Limb (tissue), 2 donors: Measurements from ENCODE around the gene MAP2K3.
A peak's percentile ranks its signal among the peaks of the same experiment; 100 is the strongest.
"Not testable (repeated sequence)": the region's sequence is repeated elsewhere in the genome, so short reads cannot be mapped to it uniquely, and the experiment has no call there.

Experiments used
- DNase-seq, 2 donors: peaks; one replicate each; pipeline ENCODE4 v3.0.0-alpha.2; 2016; ENCODE audit errors: extremely low spot score in 2 of 2

The MAP2K3 gene

DNA sequence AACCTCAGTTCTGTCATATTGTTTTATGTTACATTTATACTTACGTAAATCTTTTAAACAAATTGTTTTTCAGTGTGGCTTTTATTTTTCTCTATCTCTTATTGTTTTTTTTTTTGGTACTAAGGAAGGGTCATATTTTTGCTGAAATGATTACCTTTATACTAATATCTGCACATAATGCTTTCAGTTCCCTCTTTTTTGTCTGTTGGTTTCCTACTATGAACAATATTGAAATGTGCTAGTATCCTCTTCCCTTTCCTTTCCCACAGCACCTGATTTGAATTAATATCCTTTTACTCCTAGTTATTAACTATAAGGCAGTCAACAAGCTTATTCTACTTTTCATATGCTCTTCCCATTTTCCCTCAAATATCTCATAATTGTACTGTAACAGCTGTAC lies 43.4 kb downstream of the MAP2K3 start:
- DNase-seq: not testable (repeated sequence)

DNA sequence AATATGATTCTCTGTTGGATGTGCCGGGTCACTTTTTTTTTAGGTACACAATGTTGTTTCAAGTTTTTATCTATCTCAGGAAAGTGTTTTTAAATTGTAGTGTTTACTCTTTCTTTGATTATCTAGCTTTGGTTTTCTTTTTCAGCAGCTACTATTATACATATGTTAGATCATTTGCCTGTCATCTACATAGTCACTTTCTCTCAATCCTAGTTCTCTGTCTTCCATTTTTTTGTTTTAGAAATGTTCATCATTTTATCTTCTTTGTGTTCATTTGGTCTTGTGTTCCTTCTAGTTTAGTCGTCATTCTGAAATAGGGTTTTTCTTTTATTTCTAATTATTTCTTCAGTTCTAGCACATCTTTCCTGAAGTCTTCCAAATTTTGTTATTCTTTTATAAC lies 44.3 kb downstream of the MAP2K3 start:
- DNase-seq: not testable (repeated sequence)

DNA sequence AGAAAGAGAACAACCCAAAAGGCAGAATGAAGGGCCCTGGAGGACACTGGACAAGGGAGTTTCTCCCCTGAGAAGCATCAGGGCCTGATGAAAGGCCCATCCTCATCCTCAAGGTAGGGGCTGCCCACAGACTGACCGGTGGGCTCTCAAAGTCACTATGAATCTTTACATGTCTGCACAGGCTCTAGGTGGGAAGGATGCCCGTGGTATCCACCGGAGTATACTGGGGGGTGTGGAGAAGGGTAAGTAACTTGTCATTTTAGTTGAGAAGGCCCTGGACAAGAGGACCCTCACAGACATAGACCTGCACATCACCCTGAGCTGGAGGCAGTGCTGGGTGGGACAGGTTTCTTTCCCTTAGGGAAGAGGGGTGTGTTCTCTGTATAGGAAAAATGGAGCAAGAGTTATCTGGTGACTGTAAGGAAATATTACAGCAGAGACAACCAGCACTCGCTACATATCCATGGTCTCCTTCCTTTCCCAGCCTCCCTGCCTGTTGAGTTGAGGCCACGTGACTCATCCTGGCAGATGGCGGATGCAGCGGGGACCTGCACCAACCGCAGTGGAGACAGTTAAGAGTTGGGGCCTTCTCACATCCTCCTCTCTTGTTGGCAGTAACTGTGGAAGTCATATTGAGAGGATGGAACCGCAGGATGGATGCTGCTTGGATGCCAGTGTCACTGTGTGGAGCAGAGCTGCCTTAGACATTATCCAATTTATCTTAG lies 46.1 kb downstream of the MAP2K3 start:
- no peak for DNase-seq

- DNase-seq: peak in 1 of 2 donors; percentile 6
These were observed 52.2 kb downstream of the MAP2K3 start for GRCh38 chr17:21336541-21337294.

DNA sequence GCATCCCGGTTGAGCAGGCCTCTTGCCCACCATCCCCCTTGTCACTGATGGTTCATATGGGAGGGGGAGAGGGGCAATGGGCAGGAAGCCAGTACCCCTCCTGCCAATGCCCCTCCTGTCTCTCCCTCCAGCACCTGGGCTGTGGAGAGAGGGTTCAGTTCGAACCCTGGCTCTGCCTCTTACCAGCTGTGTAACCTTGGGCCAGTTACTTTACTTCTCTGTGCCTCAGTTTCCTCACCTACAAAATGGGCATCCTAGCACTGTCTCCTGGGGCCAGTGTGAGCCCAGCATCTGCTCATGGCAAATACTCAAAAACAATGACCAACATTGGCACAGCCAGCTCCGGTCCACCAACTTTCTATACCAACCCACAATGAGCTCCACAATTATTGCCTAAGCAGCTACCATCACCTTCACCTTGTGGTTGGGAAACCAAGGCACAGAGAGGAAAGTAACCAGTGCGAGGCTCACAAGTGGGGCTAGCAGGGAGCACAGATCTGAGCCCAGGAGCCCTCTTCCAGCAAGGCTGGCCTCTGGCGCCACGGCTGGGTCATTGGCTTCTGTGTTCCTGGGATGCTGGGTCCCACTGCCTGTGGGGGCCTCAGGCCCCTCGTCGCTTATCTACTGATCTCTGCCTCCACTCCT lies 53.6 kb downstream of the MAP2K3 start:
- not testable (repeated sequence) for DNase-seq

- peak in 1 of 2 donors; percentile 24 for DNase-seq
These were observed 54.5 kb downstream of the MAP2K3 start for GRCh38 chr17:21339011-21339410.

GRCh38 chr17:21339571-21339970 lies 55.1 kb downstream of the MAP2K3 start:
- DNase-seq: not testable (repeated sequence)

- not testable (repeated sequence) for DNase-seq
These were observed 55.9 kb downstream of the MAP2K3 start for GRCh38 chr17:21340407-21340806.

- not testable (repeated sequence) for DNase-seq
These were observed 56.8 kb downstream of the MAP2K3 start for GRCh38 chr17:21341279-21341678.

DNA sequence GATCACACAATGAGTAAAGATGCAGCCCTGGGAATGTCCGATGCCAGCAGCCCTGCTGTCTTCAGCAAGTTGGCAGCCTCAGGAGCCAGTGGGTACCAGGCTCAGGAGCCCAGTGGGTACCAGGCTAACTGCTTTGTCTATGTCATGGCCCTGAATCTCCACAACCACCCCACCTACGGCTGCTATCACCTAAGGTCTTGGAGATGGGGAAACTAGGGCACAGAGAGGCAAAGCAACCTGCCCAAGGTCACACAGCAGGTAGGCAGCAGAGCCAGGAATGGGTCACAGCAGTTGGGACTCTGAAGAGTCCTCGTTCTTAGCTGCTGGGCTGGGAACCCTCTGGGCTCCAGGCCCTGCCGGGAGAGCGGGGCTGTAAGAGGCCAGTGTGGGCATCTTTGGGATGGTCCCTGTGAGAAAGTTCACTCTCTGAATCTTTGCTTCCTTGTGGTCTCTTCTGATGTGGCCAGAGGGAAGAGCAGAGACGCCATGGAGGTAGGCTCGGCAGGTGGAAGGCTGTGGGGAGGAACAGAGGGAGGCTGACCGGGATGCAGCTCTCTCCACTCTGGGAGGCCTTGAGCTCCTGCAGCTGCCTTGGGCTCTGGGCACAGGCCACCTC lies 57.5 kb downstream of the MAP2K3 start:
- not testable (repeated sequence) for DNase-seq

DNA sequence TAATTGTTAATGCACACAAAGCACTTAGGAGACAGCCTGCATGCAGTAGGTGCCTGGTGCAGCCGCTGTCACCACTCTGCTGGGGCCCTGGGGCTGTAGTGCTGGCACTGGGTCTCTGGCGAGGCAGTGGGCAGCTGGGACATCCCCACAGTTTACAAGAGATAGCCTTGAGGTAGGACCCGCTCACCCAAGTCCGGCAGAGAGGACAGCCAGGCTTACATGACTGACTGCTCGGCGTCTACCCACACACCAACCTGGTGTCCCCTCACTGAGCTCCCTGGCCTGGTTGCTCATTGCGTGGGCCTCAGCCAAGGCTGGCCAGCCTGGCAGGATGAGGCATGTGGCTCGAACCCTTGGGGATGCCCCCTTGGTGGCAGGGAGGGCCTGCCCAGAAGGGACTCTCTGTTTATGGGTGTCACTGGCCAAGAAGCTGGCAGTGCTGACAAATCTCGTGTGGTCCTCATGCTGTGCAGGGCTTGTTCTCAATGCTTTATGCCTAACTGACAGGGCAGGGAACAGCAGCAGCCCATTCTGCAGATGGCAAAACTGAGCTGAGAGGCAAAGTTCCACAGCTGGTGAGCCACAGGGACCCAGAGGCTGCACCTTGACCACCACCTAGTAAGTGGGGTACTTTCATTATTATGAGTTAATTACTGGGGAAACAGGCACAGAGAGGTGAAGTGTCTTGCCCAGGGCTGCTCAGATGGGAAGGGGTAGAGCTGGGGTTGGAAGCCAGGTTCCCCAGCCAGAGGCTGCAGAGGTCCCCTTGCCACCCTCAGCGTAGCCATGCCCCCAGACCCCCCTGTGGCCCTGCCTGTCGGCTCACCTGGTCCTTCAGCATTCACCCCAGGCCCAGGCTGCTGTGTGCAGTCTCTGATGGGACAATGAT lies 58.8 kb downstream of the MAP2K3 start:
- peak in 1 of 2 donors; percentile 21 for DNase-seq

DNA sequence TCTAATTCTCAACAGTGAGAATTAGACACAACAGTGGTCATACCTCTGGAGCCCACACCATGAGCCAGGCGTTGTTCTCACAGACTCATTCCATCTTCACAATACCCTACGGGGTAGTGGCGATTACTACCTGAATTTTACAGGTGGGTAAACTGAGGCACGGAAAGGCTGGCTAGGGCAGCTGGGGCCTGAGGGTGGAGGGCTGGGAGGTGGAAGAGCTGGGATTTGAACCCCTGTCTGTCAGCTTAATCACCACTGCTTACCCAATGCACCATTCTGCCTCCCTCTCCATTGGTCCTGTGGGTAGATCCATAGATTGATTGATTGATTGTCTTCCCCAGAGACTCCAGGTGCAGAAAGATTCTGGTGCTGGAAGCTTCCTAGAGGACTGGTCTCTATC lies 60.3 kb downstream of the MAP2K3 start:
- DNase-seq: peak in 1 of 2 donors; percentile 3

- DNase-seq: peak in 1 of 2 donors; percentile 31
These were observed 60.7 kb downstream of the MAP2K3 start for GRCh38 chr17:21345236-21345635.

DNA sequence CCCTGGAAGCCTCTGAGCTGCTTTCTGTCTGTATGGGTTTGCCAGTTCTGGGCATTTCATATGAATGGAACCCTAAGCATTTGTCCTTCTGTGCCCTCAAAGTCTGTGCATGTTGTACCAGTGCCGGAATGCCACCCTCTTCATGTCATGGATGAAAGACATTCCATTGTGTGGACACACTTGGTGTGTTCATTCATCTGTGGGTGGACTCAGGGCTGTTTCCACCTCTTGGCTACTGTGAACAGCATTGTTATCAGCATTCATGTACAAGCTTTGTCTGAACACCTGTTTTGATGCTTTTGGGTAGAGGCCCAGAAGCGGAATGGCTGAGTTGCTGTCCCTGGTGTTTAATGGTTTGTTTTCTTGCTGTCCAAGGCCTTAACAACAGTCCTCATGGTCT lies 61.6 kb downstream of the MAP2K3 start:
- DNase-seq: not testable (repeated sequence)

GRCh38 chr17:21346651-21347250 lies 62.2 kb downstream of the MAP2K3 start:
- DNase-seq: peak in 1 of 2 donors; percentile 23

- DNase-seq: not testable (repeated sequence)
These were observed 63.1 kb downstream of the MAP2K3 start for GRCh38 chr17:21347660-21348059.

DNA sequence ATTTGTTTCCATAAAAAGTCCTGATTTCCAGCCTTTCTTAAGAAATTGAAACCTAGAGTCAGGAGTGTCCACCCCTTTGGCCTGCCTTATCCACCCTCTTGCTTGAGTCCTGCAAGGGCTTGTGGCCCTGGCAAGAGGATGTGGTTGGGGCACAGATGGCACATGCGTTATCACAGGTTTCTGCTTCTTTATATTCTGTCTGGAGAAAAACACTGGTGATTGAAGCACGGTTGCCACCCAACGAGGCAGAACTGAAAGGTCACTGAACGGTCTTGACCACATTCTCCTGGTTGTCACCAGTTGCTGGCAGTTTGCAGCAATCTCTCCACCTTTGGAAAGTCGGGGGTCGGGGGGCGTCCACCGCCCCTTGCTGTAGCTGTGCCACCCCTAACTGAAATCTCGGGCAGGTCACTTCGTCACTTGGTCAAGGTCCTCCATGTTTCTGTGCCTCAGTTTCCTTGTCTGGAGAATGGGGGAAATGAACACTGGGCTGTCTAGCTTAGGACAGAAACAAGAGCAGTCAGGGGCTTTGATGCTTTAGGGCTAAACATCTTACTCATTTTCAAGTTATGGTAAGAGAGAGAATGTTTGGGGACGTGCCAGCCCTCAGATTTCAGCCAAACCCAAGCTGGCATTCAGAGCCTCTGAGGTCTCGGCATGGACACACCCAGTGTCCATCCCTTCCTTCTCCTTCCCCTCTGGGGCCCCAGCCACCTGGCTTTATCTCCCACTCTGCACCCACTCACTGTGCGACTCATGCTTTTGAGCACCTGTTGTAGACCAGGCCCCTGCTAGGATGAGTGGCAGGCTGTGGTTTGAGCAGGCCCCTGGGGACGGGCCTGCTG lies 63.8 kb downstream of the MAP2K3 start:
- not testable (repeated sequence) for DNase-seq

DNA sequence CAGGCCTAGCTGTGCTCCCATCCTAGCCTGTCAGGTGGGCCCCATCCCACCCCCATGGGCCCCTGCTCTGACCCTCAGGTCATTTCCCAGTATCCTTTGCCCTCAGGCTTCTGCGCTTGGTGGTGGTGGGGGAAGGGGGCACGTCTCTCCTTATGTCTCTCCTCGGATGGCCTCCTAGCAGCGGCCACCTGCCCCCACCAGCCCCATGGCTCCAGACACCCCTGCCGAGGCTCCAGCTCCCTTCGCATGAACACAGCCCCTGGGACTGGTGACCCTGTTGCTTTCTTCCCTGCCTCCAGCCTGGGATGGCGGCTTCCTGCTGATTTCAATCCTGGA lies 64.4 kb downstream of the MAP2K3 start:
- not testable (repeated sequence) for DNase-seq

GRCh38 chr17:21349358-21350050 lies 65.0 kb downstream of the MAP2K3 start:
- peak in 1 of 2 donors; percentile 4 for DNase-seq
